ENCODE data around the gene RPL36A. TPM values are rescaled to one million over a fixed set of nuclear protein-coding genes. Genes with fewer than 3 reads are reported as not detected.

The RPL36A gene
- total and polyA plus RNA-seq, 9 of the 15 experiments (the other 6 are each of a cell fraction or from before 2014, with no cell fraction given): 412 to 4,539 (median 3,209) TPM

- FAIRE-seq (no peak), DNase-seq (ENCODE audit: extremely low read depth in 1 of 4, low spot score in 3 of 4) (no peak), ATAC-seq (no peak)
- no peaks in the 10 kb centered on the region for H3K36me3 ChIP-seq (ENCODE audit: control insufficient read depth, insufficient read depth, low read length)
- H3K79me2 ChIP-seq (ENCODE audit: control insufficient read depth, insufficient read depth, low read length): no peaks in the 10 kb centered on the region
- H3K27ac ChIP-seq (ENCODE audit: extremely low read depth, low read depth, low read length): no peak overlapping the region
- no peaks in the 10 kb centered on the region for H4K20me1 ChIP-seq (replicated peaks; ENCODE audit: control insufficient read depth, insufficient read depth, low read length)
- in situ Hi-C loops (cut with MboI): no loop called here
- H3K4me1 ChIP-seq (replicated peaks in 1 of 2; ENCODE audit: control insufficient read depth in 2 of 2, insufficient read depth in 2 of 2, low read length in 2 of 2): no peaks in the 10 kb centered on the region
- POLR2A ChIA-PET: no interaction called here
- H3K9ac ChIP-seq (ENCODE audit: insufficient read depth in 1 of 2, low read depth in 2 of 2, low read length in 2 of 2): no peak overlapping the region
- CTCF ChIA-PET (ENCODE audit: low intra/inter-chr PET ratio): no interaction called here
- H3K9me3 ChIP-seq (replicated peaks; ENCODE audit: control insufficient read depth, insufficient read depth, low read depth, low read length): no peaks in the 10 kb centered on the region; the same call in 1 of the 2 replicates
- intact Hi-C loops (cut with micrococcal nuclease): no loop called here
- 0% methylated on average over 2 of the region's 2 CpGs for WGBS (ENCODE audit: insufficient coverage, low coverage, missing lambda C conversion rate)
- H3K27me3 ChIP-seq (ENCODE audit: control insufficient read depth in 2 of 2, insufficient read depth in 2 of 2, low read length in 2 of 2): no peaks in the 10 kb centered on the region
- TF ChIP-seq TAF1 (IDR thresholded peaks at IDR 0.05; ENCODE audit: control insufficient read depth, extremely low read depth, insufficient read depth, low read length, severe bottlenecking) (no peak), SUPT5H (IDR thresholded peaks at IDR 0.05) (no peak), ZNF511 (CRISPR knock-in tag; IDR thresholded peaks at IDR 0.05) (no peak), GATA2 (CRISPR knock-in tag; IDR thresholded peaks at IDR 0.05) (no peak)
- no peak overlapping the region for H3K4me3 ChIP-seq
- no peak overlapping the region for H3K4me2 ChIP-seq (ENCODE audit: insufficient read depth, low read length)
- no TSS peak for BruUV-seq (replicated peaks)
- no peaks in the 10 kb centered on the region for H3K9me1 ChIP-seq (ENCODE audit: control insufficient read depth, insufficient read depth, low read length)
- H2AFZ ChIP-seq (ENCODE audit: low read depth, low read length): no peak overlapping the region
These were observed 37.1 kb downstream of the RPL36A start for GRCh38 chrX:101427954-101428353.

GRCh38 chrX:101429934-101430333 is 39.1 kb downstream of the RPL36A start:
- ChIA-PET POLR2A (no interaction called here), CTCF (ENCODE audit: low intra/inter-chr PET ratio) (no interaction called here)
- Histone ChIP-seq H3K9me3 (replicated peaks; ENCODE audit: control insufficient read depth, insufficient read depth, low read depth, low read length) (no peaks in the 10 kb centered on the region; the same call in 1 of the 2 replicates), H3K4me3 (no peak overlapping the region), H3K27ac (ENCODE audit: extremely low read depth, low read depth, low read length) (no peak overlapping the region), H2AFZ (ENCODE audit: low read depth, low read length) (no peak overlapping the region), H3K9ac (ENCODE audit: insufficient read depth in 1 of 2, low read depth in 2 of 2, low read length in 2 of 2) (no peak overlapping the region), H4K20me1 (replicated peaks; ENCODE audit: control insufficient read depth, insufficient read depth, low read length) (no peaks in the 10 kb centered on the region), H3K4me2 (ENCODE audit: insufficient read depth, low read length) (no peak overlapping the region), H3K27me3 (ENCODE audit: control insufficient read depth in 2 of 2, insufficient read depth in 2 of 2, low read length in 2 of 2) (no peaks in the 10 kb centered on the region), H3K36me3 (ENCODE audit: control insufficient read depth, insufficient read depth, low read length) (no peaks in the 10 kb centered on the region), H3K4me1 (replicated peaks in 1 of 2; ENCODE audit: control insufficient read depth in 2 of 2, insufficient read depth in 2 of 2, low read length in 2 of 2) (no peaks in the 10 kb centered on the region), H3K79me2 (ENCODE audit: control insufficient read depth, insufficient read depth, low read length) (no peaks in the 10 kb centered on the region), H3K9me1 (ENCODE audit: control insufficient read depth, insufficient read depth, low read length) (no peaks in the 10 kb centered on the region)
- 0% methylated on average over 1 of the region's 1 CpG for WGBS (ENCODE audit: insufficient coverage, low coverage, missing lambda C conversion rate)
- no peak for TF ChIP-seq MAFG (tag; conservative IDR thresholded peaks at IDR 0.05)
- no peak for TF ChIP-seq ZNF561 (CRISPR knock-in tag; conservative IDR thresholded peaks at IDR 0.05)
- TF ChIP-seq MCM7 (IDR thresholded peaks at IDR 0.05): no peak
- intact Hi-C loops (cut with micrococcal nuclease): no loop called here
- no peak for DNase-seq (ENCODE audit: extremely low read depth in 1 of 4, low spot score in 3 of 4)
- in situ Hi-C loops (cut with MboI): no loop called here
- ATAC-seq: no peak
- FAIRE-seq: no peak
- no TSS peak for BruUV-seq (replicated peaks)

Measured in K562 (cell line).